H1 (cell line): ENCODE results near the gene PTPRC.

Experiments used
- ATF2 ChIP-seq: IDR thresholded peaks from 2 replicates; pipeline ENCODE4 v1.6.1; 2012; ENCODE audit warnings: low read length, inconsistent platforms
- EP300 ChIP-seq, 2 experiments: IDR thresholded peaks; 1 replicate in 1 of 2; 2 replicates in 1 of 2; pipeline ENCODE4 v1.6.1; 2011 to 2012; ENCODE audit warnings: low read depth in 2 of 2, low read length in 2 of 2, mild to moderate bottlenecking in 2 of 2, borderline replicate concordance in 1 of 2, inconsistent platforms in 1 of 2, moderate library complexity in 1 of 2
- EZH2 ChIP-seq: fragments of 200-600 bp; sonication (generic); IDR thresholded peaks from 2 replicates; pipeline ENCODE4 v1.7.1; 2012; ENCODE audit warnings: low read depth, mild to moderate bottlenecking, moderate library complexity, low read length, inconsistent platforms; ENCODE audit not compliant: severe bottlenecking
- GTF2F1 ChIP-seq: IDR thresholded peaks from 2 replicates; pipeline ENCODE4 v1.6.1; 2012; ENCODE audit warnings: low read depth, low read length, improper control_type of control experiment, borderline replicate concordance
- JUND ChIP-seq: IDR thresholded peaks from 2 replicates; pipeline ENCODE4 v1.6.1; 2011; ENCODE audit warnings: mild to moderate bottlenecking, improper control_type of control experiment, low read length
- NRF1 ChIP-seq: IDR thresholded peaks from 2 replicates; pipeline ENCODE4 v1.6.1; 2011; ENCODE audit warnings: mild to moderate bottlenecking, low read depth, low read length, improper control_type of control experiment
- POLR2AphosphoS5 ChIP-seq: IDR thresholded peaks from 2 replicates; pipeline ENCODE4 v1.6.1; 2011; ENCODE audit warnings: low read depth, low read length
- TAF1 ChIP-seq: IDR thresholded peaks from 2 replicates; pipeline ENCODE4 v1.6.1; 2011; ENCODE audit warnings: mild to moderate bottlenecking, low read depth, low read length
- TEAD4 ChIP-seq: IDR thresholded peaks from 2 replicates; pipeline ENCODE4 v1.6.1; 2012; ENCODE audit warnings: low read depth, low read length, inconsistent platforms, mixed read lengths
- TF ChIP-seq, protein P1 (sequence below), 3 experiments: IDR thresholded peaks; 1 replicate in 2 of 3; 2 replicates in 1 of 3; pipeline versions ENCODE4 v1.5.1 to v1.6.1; 2011; ENCODE audit warnings: low read length in 3 of 3, mild to moderate bottlenecking in 3 of 3, inconsistent platforms in 2 of 3, low read depth in 1 of 3, moderate library complexity in 1 of 3; ENCODE audit not compliant: insufficient read depth in 1 of 3; ENCODE audit errors: control extremely low read depth in 1 of 3
- TF ChIP-seq, protein P2 (sequence below): IDR thresholded peaks from 2 replicates; pipeline ENCODE4 v1.6.1; 2012; ENCODE audit warnings: inconsistent platforms
- TF ChIP-seq, protein P3 (sequence below): IDR thresholded peaks from 2 replicates; pipeline ENCODE4 v1.6.1; 2012; ENCODE audit warnings: inconsistent platforms

GRCh38 chr1:198797656-198798055, 158.8 kb downstream of the PTPRC start:
- TF ChIP-seq, protein P1, sequence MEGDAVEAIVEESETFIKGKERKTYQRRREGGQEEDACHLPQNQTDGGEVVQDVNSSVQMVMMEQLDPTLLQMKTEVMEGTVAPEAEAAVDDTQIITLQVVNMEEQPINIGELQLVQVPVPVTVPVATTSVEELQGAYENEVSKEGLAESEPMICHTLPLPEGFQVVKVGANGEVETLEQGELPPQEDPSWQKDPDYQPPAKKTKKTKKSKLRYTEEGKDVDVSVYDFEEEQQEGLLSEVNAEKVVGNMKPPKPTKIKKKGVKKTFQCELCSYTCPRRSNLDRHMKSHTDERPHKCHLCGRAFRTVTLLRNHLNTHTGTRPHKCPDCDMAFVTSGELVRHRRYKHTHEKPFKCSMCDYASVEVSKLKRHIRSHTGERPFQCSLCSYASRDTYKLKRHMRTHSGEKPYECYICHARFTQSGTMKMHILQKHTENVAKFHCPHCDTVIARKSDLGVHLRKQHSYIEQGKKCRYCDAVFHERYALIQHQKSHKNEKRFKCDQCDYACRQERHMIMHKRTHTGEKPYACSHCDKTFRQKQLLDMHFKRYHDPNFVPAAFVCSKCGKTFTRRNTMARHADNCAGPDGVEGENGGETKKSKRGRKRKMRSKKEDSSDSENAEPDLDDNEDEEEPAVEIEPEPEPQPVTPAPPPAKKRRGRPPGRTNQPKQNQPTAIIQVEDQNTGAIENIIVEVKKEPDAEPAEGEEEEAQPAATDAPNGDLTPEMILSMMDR (IDR thresholded peaks at IDR 0.05; ENCODE audit: control extremely low read depth in 1 of 3, insufficient read depth in 1 of 3, low read depth in 1 of 3, low read length in 3 of 3) = no peak
- TF ChIP-seq NRF1 (no peak), JUND (no peak), POLR2AphosphoS5 (no peak), EZH2 (no peak), TAF1 (no peak), EP300 (IDR thresholded peaks at IDR 0.05; ENCODE audit: borderline replicate concordance in 1 of 2, low read depth in 2 of 2, low read length in 2 of 2) (no peak), GTF2F1 (no peak), TEAD4 (no peak), ATF2 (no peak)
- TF ChIP-seq, protein P2, sequence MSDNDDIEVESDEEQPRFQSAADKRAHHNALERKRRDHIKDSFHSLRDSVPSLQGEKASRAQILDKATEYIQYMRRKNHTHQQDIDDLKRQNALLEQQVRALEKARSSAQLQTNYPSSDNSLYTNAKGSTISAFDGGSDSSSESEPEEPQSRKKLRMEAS = no peak
- TF ChIP-seq, protein P3, sequence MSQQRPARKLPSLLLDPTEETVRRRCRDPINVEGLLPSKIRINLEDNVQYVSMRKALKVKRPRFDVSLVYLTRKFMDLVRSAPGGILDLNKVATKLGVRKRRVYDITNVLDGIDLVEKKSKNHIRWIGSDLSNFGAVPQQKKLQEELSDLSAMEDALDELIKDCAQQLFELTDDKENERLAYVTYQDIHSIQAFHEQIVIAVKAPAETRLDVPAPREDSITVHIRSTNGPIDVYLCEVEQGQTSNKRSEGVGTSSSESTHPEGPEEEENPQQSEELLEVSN = no peak
